Ovary (tissue), 3 donors: Measurements from ENCODE around the gene TBCE.

ENCODE experiments used
- CTCF ChIP-seq, 3 donors: fragments of 450-650 bp in 2 of 3; fragments of 200-600 bp in 1 of 3; IDR thresholded peaks; one replicate each; pipeline versions ENCODE4 v1.5.1 to v1.8.0; 2016 to 2022; ENCODE audit warnings: antibody characterized with exemption in 3 of 3, mild to moderate bottlenecking in 1 of 3
- EP300 ChIP-seq: sonication (generic); formaldehyde crosslinking; IDR thresholded peaks from one replicate; pipeline ENCODE4 v1.6.1; 2017; ENCODE audit warnings: antibody characterized with exemption
- donor health status: DM: no; HTN: no; CAD: no.

DNA sequence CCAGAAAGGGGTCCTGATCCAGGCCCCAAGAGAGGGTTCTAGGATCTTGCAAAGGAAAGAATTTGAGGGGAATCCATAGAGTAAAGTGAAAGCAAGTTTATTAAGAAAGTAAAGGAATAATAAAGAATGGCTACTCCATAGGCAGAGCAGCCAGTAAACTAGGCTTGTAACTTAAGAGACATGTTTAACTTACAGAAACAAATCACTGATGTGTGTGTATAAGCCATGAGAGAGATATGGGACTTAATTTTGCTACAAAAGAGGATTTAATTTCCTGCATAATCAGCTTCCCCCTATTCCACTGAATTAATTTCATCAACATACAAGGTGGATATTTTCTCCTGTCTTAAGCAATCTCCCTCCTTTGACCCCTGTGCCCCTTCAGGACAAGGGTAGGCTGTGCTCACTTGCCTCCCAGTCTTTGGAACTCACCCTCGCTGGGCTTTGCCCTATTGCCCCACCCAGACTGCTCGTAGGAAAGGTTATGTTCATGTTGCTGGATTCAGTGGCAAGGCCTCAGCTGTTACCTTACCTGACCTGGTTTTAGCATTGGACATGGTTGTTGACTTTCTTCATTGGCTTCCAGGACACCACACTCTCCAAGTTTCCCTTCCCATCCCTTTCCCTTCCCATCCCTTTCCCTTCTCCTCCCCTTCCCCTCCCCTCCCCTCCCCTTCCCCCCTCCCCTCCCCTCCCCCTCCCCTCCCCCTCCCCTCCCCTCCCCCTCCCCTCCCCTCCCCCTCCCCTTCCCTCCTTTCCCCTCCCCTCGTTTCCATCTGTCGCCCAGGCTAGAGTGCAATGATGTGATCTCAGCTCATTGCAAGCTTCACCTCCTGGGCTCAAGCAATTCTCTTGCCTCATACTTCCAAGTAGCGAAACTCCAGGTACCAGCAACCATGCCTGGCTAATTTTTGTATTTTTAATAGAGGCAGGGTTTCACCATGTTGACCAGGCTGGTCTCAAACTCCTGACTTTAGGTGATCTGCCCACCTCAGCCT lies 44.6 kb downstream of the TBCE start:
- TF ChIP-seq CTCF (IDR thresholded peaks at IDR 0.05) (no peak), EP300 (no peak)
